Thyroid gland (tissue), 4 donors: ENCODE measurements around the gene GP1BA. TPM values are rescaled to one million over a fixed set of nuclear protein-coding genes. Genes with fewer than 3 reads are reported as not detected.

Experiments
- DNase-seq, 2 donors: peaks; one replicate each; pipeline ENCODE4 v3.0.0-alpha.2; 2019
- H3K27ac ChIP-seq, 3 donors: fragments of 200-600 bp; sonication (generic); 1 replicate in 2 of 3; 2 replicates in 1 of 3; pipeline ENCODE4 v1.5.1; 2016 to 2019; ENCODE audit warnings: mild to moderate bottlenecking in 1 of 3, moderate library complexity in 1 of 3
- H3K27me3 ChIP-seq: fragments of 200-600 bp; sonication (generic); one replicate; pipeline ENCODE4 v1.5.1; 2019
- H3K36me3 ChIP-seq, 2 donors: fragments of 200-600 bp; sonication (generic); one replicate each; pipeline ENCODE4 v1.5.1; 2016 to 2019
- H3K4me1 ChIP-seq, 2 donors: fragments of 200-600 bp; sonication (generic); one replicate each; pipeline ENCODE4 v1.5.1; 2017 to 2019
- H3K4me3 ChIP-seq, 3 donors: fragments of 200-600 bp; sonication (generic); replicated peaks in 1 of 3; 1 replicate in 2 of 3; 2 replicates in 1 of 3; pipeline ENCODE4 v1.5.1; 2016; ENCODE audit warnings: mild to moderate bottlenecking in 1 of 3
- H3K9me3 ChIP-seq: fragments of 200-600 bp; sonication (generic); one replicate; pipeline ENCODE4 v1.5.1; 2017
- CTCF ChIP-seq, 6 experiments: fragments of 200-600 bp in 3 of 6; fragments of 450-650 bp in 3 of 6; sonication (generic) in 3 of 6; IDR thresholded peaks; one replicate each; pipeline ENCODE4 v1.5.1; 2016 to 2019; ENCODE audit warnings: antibody characterized with exemption in 6 of 6, mild to moderate bottlenecking in 2 of 6, inconsistent platforms in 1 of 6, moderate library complexity in 1 of 6
- POLR2A ChIP-seq, 2 donors: fragments of 450-650 bp; IDR thresholded peaks; one replicate each; pipeline ENCODE4 v1.6.1; 2017; ENCODE audit warnings: antibody characterized with exemption in 2 of 2, mild to moderate bottlenecking in 2 of 2, moderate library complexity in 1 of 2
- WGBS, 2 donors: methylation state at CpG; one replicate each; pipeline ENCODE4 v1.1.5; 2017; 5-methylcytosine and 5-hydroxymethylcytosine counted together
- intact Hi-C: fragments of 100-400 bp; cut with DNase I; formaldehyde crosslinking; loops from one replicate; pipeline ENCODE4 v1.15.1; 2023
- total RNA-seq, 4 donors: library from RNA; depleted of rRNA; stranded (reverse); fragments of >200 nt; gene quantifications; one replicate each; pipeline ENCODE4 v1.2.3, GENCODE V29; 2016

The GP1BA gene
- total RNA-seq, 4 donors from 2014 or later: not detected

GRCh38 chr17:4972322-4972721 lies 40.2 kb downstream of the GP1BA start:
- intact Hi-C loops: no loop called here
- Histone ChIP-seq H3K36me3 (peaks cover 22 to 34% of the 10 kb centered on the region in 2 donors), H3K27me3 (no peaks in the 10 kb centered on the region), H3K27ac (no peak overlapping the region), H3K4me1 (peaks cover 11 to 14% of the 10 kb centered on the region in 2 donors), H3K4me3 (no peak overlapping the region), H3K9me3 (no peaks in the 10 kb centered on the region)
- no peak for DNase-seq
- WGBS, 2 donors: 94 to 97% methylated on average over 12 of the region's 12 CpGs
- TF ChIP-seq CTCF (IDR thresholded peaks at IDR 0.05) (no peak), POLR2A (IDR thresholded peaks at IDR 0.05) (no peak)

GRCh38 chr17:4972752-4973151 lies 40.7 kb downstream of the GP1BA start:
- H3K4me1 ChIP-seq: peaks cover 11 to 14% of the 10 kb centered on the region in 2 donors
- no peaks in the 10 kb centered on the region for H3K9me3 ChIP-seq
- WGBS, 2 donors: 79 to 82% methylated on average over 12 of the region's 12 CpGs
- no peak overlapping the region for H3K4me3 ChIP-seq
- no peaks in the 10 kb centered on the region for H3K27me3 ChIP-seq
- H3K27ac ChIP-seq: no peak overlapping the region
- TF ChIP-seq POLR2A (IDR thresholded peaks at IDR 0.05) (no peak), CTCF (IDR thresholded peaks at IDR 0.05) (no peak)
- DNase-seq: no peak
- intact Hi-C loops: no loop called here
- H3K36me3 ChIP-seq: peaks cover 26 to 38% of the 10 kb centered on the region in 2 donors

- intact Hi-C loops: no loop called here
Observed at GRCh38 chr17:4973256-4974114, 41.4 kb downstream of the GP1BA start.

GRCh38 chr17:4974115-4974670 lies 42.1 kb downstream of the GP1BA start:
- H3K27ac ChIP-seq: no peak overlapping the region
- H3K27me3 ChIP-seq: no peaks in the 10 kb centered on the region
- 87 to 89% methylated on average over 9 of the region's 9 CpGs for WGBS, 2 donors

More at GRCh38 chr17:4973256-4974114, 41.4 kb downstream of the GP1BA start:
- H3K4me3 ChIP-seq: no peak overlapping the region
- no peak overlapping the region for H3K27ac ChIP-seq
- H3K4me1 ChIP-seq: peaks cover 5 to 8% of the 10 kb centered on the region in 2 donors
- peaks cover 34 to 45% of the 10 kb centered on the region in 2 donors for H3K36me3 ChIP-seq
- no peak for DNase-seq
- 93 to 97% methylated on average over 9 to 10 of the region's 10 CpGs for WGBS, 2 donors
- TF ChIP-seq CTCF (IDR thresholded peaks at IDR 0.05) (no peak), POLR2A (IDR thresholded peaks at IDR 0.05) (no peak)
- no peaks in the 10 kb centered on the region for H3K9me3 ChIP-seq
- no peaks in the 10 kb centered on the region for H3K27me3 ChIP-seq

More at GRCh38 chr17:4974115-4974670, 42.1 kb downstream of the GP1BA start:
- H3K4me3 ChIP-seq: no peak overlapping the region
- no peak for DNase-seq
- H3K36me3 ChIP-seq: peaks cover 41 to 50% of the 10 kb centered on the region in 2 donors
- TF ChIP-seq POLR2A (IDR thresholded peaks at IDR 0.05) (no peak), CTCF (IDR thresholded peaks at IDR 0.05) (no peak)
- intact Hi-C loops: no loop called here
- H3K4me1 ChIP-seq: peaks cover 0 to under 1% of the 10 kb centered on the region in 2 donors
- H3K9me3 ChIP-seq: no peaks in the 10 kb centered on the region
